A549 (cell line): ENCODE measurements around the gene GPR4. TPM values are rescaled to one million over a fixed set of nuclear protein-coding genes. Genes with fewer than 3 reads are reported as not detected.
A peak's percentile ranks its signal among the peaks of the same experiment; 100 is the strongest.

Source experiments
- ATAC-seq, 2 experiments: fragments of 200-7000 bp in 1 of 2; fragments of >200 bp in 1 of 2; cut with Nextera tagmentation in 1 of 2; cut with Tn5 transposase in 1 of 2; 3 replicates each; pipeline versions ENCODE4 v1.8.0 to v1.9.1; 2018 to 2020; ENCODE audit warnings: mild to moderate bottlenecking in 1 of 2, moderate library complexity in 1 of 2
- CTCF ChIA-PET: fragments of 300-600 bp; sonication (Branson Sonifier 250); formaldehyde crosslinking; extraction: SDS; loops from one replicate; lab custom pipeline; 2021; ENCODE audit warnings: antibody characterized with exemption, inconsistent platforms; lab: Yijun Ruan, JAX
- POLR2A ChIA-PET: fragments of 350-600 bp; formaldehyde crosslinking; extraction: SDS; loops from one replicate; lab custom pipeline; 2021; ENCODE audit warnings: antibody characterized with exemption, inconsistent platforms; lab: Yijun Ruan, JAX
- DNase-seq, 2 experiments: peaks; one replicate each; pipeline versions ENCODE4 v3.0.0 to v3.0.0-alpha.2; 2011 to 2016; ENCODE audit warnings: low read depth in 1 of 2, low spot score in 1 of 2
- FAIRE-seq: peaks from 2 replicates; lab custom pipeline; 2011; peaks lifted over from hg19 to GRCh38; lab: Jason Lieb, UNC
- H3K27ac ChIP-seq, 2 experiments: fragments of >200 bp; sonication (Bioruptor Twin); formaldehyde crosslinking; 3 replicates each; pipeline ENCODE4 v1.5.1; 2016 to 2017
- H3K4me1 ChIP-seq: fragments of >200 bp; sonication (Bioruptor Twin); formaldehyde crosslinking; 3 replicates; pipeline ENCODE4 v1.6.1; 2016
- H3K4me2 ChIP-seq: fragments of >200 bp; sonication (Bioruptor Twin); formaldehyde crosslinking; 3 replicates; pipeline ENCODE4 v1.6.1; 2016
- H3K4me3 ChIP-seq: fragments of >200 bp; sonication (Bioruptor Twin); formaldehyde crosslinking; 3 replicates; pipeline ENCODE4 v1.5.1; 2016
- H3K9me3 ChIP-seq: fragments of >200 bp; sonication (Bioruptor Twin); formaldehyde crosslinking; 3 replicates; pipeline ENCODE4 v1.6.1; 2016
- BCL3 ChIP-seq: fragments of >200 bp; sonication (Bioruptor Twin); formaldehyde crosslinking; IDR thresholded peaks from 3 replicates; pipeline ENCODE4 v1.6.1; 2016
- BHLHE40 ChIP-seq: IDR thresholded peaks from 2 replicates; pipeline ENCODE4 v1.6.1; 2012; ENCODE audit warnings: low read depth, low read length, inconsistent platforms
- CBX2 ChIP-seq: fragments of 200-600 bp; sonication (generic); IDR thresholded peaks from 2 replicates; pipeline ENCODE4 v1.6.1; 2016; ENCODE audit warnings: low read depth, mild to moderate bottlenecking, borderline replicate concordance
- CBX8 ChIP-seq: fragments of 200-600 bp; sonication (generic); IDR thresholded peaks from 2 replicates; pipeline ENCODE4 v1.6.1; 2016
- CHD4 ChIP-seq: fragments of 200-600 bp; sonication (generic); IDR thresholded peaks from 2 replicates; pipeline ENCODE4 v1.6.1; 2016; ENCODE audit warnings: antibody characterized with exemption, mild to moderate bottlenecking, borderline replicate concordance
- E2F6 ChIP-seq: IDR thresholded peaks from 2 replicates; pipeline ENCODE4 v1.6.1; 2012; ENCODE audit warnings: low read depth, borderline replicate concordance
- ESRRA ChIP-seq: fragments of 150-350 bp; IDR thresholded peaks from 2 replicates; pipeline ENCODE4 v1.6.1; 2014; ENCODE audit warnings: mild to moderate bottlenecking, low read length, borderline replicate concordance
- FOSL2 ChIP-seq, 2 experiments: fragments of 450-650 bp in 1 of 2; fragments of >200 bp in 1 of 2; sonication (Bioruptor Twin) in 1 of 2; formaldehyde crosslinking; IDR thresholded peaks; 2 replicates each; pipeline versions ENCODE4 v1.5.0 to v1.6.1; 2016 to 2020; ENCODE audit warnings: mild to moderate bottlenecking in 1 of 2, moderate library complexity in 1 of 2
- HOXB5 ChIP-seq: fragments of 250-450 bp; sonication (Bioruptor Pico); IDR thresholded peaks from 2 replicates; pipeline ENCODE4 v1.5.0; 2020; ENCODE audit warnings: mild to moderate bottlenecking, moderate library complexity
- KDM1A ChIP-seq: fragments of 200-600 bp; sonication (generic); IDR thresholded peaks from 2 replicates; pipeline ENCODE4 v1.6.1; 2016; ENCODE audit warnings: low read depth, mild to moderate bottlenecking
- KDM5A ChIP-seq: fragments of 200-600 bp; sonication (generic); IDR thresholded peaks from 2 replicates; pipeline ENCODE4 v1.6.1; 2016; ENCODE audit warnings: antibody characterized with exemption, mild to moderate bottlenecking
- MAX ChIP-seq: IDR thresholded peaks from 2 replicates; pipeline ENCODE4 v1.6.1; 2012
- MAZ ChIP-seq: fragments of 150-350 bp; IDR thresholded peaks from 2 replicates; pipeline ENCODE4 v1.6.1; 2014; ENCODE audit warnings: antibody characterized with exemption, low read depth, low read length, borderline replicate concordance
- PBX3 ChIP-seq: IDR thresholded peaks from 2 replicates; pipeline ENCODE4 v1.6.1; 2012
- PHF8 ChIP-seq: fragments of 200-600 bp; sonication (generic); IDR thresholded peaks from 2 replicates; pipeline ENCODE4 v1.6.1; 2016; ENCODE audit warnings: low read depth, mild to moderate bottlenecking, antibody characterized with exemption, moderate library complexity, borderline replicate concordance
- POLR2A ChIP-seq: IDR thresholded peaks from 2 replicates; pipeline ENCODE4 v1.6.1; 2012; ENCODE audit warnings: mild to moderate bottlenecking, low read length
- RAD21 ChIP-seq, 2 experiments: fragments of >200 bp in 1 of 2; sonication (Bioruptor Twin) in 1 of 2; formaldehyde crosslinking in 1 of 2; IDR thresholded peaks in 1 of 2; conservative IDR thresholded peaks in 1 of 2; 2 replicates in 1 of 2; 3 replicates in 1 of 2; pipeline ENCODE4 v1.6.1; 2012 to 2018; ENCODE audit warnings: inconsistent platforms in 1 of 2
- RNF2 ChIP-seq: fragments of 200-600 bp; sonication (generic); IDR thresholded peaks from 2 replicates; pipeline ENCODE4 v1.6.1; 2016; ENCODE audit warnings: low read depth, mild to moderate bottlenecking, antibody characterized with exemption, moderate library complexity, borderline replicate concordance
- SMC3 ChIP-seq: fragments of >200 bp; sonication (Bioruptor Twin); formaldehyde crosslinking; IDR thresholded peaks from 3 replicates; pipeline ENCODE4 v1.6.1; 2018; ENCODE audit warnings: inconsistent platforms
- SREBF2 ChIP-seq: fragments of 450-650 bp; IDR thresholded peaks from 2 replicates; pipeline ENCODE4 v1.6.1; 2014; ENCODE audit warnings: mild to moderate bottlenecking, moderate library complexity
- WGBS: methylation state at CpG from one replicate; pipeline ENCODE4 v1.1.6; 2017; ENCODE audit errors: missing lambda C conversion rate; 5-methylcytosine and 5-hydroxymethylcytosine counted together
- polyA minus RNA-seq: library from RNA; depleted of rRNA, polyadenylated mRNA; stranded (reverse); fragments of >200 nt; gene quantifications from 2 replicates; pipeline ENCODE4 v1.2.3, GENCODE V29; 2011; rRNA and poly(A)+ RNA removed
- polyA plus RNA-seq, 4 experiments: library from polyadenylated mRNA; depleted of rRNA in 3 of 4; stranded (reverse); fragments of >200 nt; fragmentation: RNase III in 1 of 4; extraction: RNeasy Plus Mini Kit Qiagen cat#74134 plus additional on column Dnase treatment in 1 of 4; gene quantifications; 2 replicates in 3 of 4; 3 replicates in 1 of 4; pipeline ENCODE4 v1.2.3, GENCODE V29; 2011 to 2017

Gene GPR4
- polyA plus RNA-seq (2011; rRNA removed) (0.10 TPM in 1 of 2 replicates, not detected in the other), polyA plus RNA-seq (2017; fragmentation: RNase III; extraction: RNeasy Plus Mini Kit Qiagen cat#74134 plus additional on column Dnase treatment) (0.03 to 0.12 TPM (median 0.04 TPM) in 3 replicates), polyA minus RNA-seq (0.29 TPM in 1 of 2 replicates, not detected in the other)
- 0.05 TPM in 1 of 2 replicates, not detected in the other for polyA plus RNA-seq (2012; cell fraction: cytosol; rRNA removed)
- 0.23 and 0.40 TPM in 2 replicates for polyA plus RNA-seq (2012; cell fraction: nucleus; rRNA removed)

GRCh38 chr19:45601524-45602374 is at the start of gene GPR4:
TSS of gene GPR4 (minus strand) at chr19:45602212. CDS start at chr19:45591866, 10,346 bp downstream.
- 21% methylated on average over 25 of the region's 52 CpGs for WGBS
- CTCF ChIA-PET: interaction anchor here (0.6 to 3.0 kb wide), 6 partner anchors 11 to 40 kb away, joined by 3 to 36 read pairs (median 4); partner anchors contain the start of gene EML2
- TF ChIP-seq KDM5A: no peak
- no peak for TF ChIP-seq SMC3
- no peak for TF ChIP-seq RNF2
- TF ChIP-seq MAX: no peak
- TF ChIP-seq PHF8: no peak
- no peak for TF ChIP-seq KDM1A
- no peak for TF ChIP-seq HOXB5
- no peak for TF ChIP-seq CBX2
- no peak for TF ChIP-seq E2F6
- TF ChIP-seq BHLHE40: no peak
- TF ChIP-seq PBX3: no peak
- TF ChIP-seq BCL3: no peak
- no peak for TF ChIP-seq CHD4
- TF ChIP-seq MAZ: no peak
- TF ChIP-seq SREBF2: no peak
- TF ChIP-seq CBX8: no peak
- no peak for TF ChIP-seq POLR2A
- TF ChIP-seq, all 56 proteins: peak for 0
- peak in 1 of 2 experiments; percentile 57; a peak in 3 of 6 replicates for ATAC-seq
- H3K9me3 ChIP-seq: no peaks in the 10 kb centered on the region
- H3K4me2 ChIP-seq: peak within 1 kb of the TSS; percentile 66
- DNase-seq: no peak
- peaks cover 24% of the 10 kb centered on the region for H3K4me1 ChIP-seq
- H3K27ac ChIP-seq: peak within 1 kb of the TSS in 1 of 2 experiments; percentile 54; a peak in 3 of 6 replicates
- POLR2A ChIA-PET: interaction anchor here (1.3 kb wide), 1 partner anchor 12 kb away, joined by 3 read pairs; no protein-coding TSS in a partner anchor
- no peak for FAIRE-seq
- peak within 1 kb of the TSS; percentile 29 for H3K4me3 ChIP-seq

GRCh38 chr19:45650722-45651121 is 48.7 kb upstream of the GPR4 start:
- FAIRE-seq: no peak
- WGBS: 80% methylated on average over 3 of the region's 3 CpGs
- 0 out of 3 replicates have a peak, but pooled peaks cover 6% of the 10 kb centered on the region for H3K4me1 ChIP-seq
- no peak overlapping the region for H3K27ac ChIP-seq
- ATAC-seq: no peak
- ChIA-PET CTCF (interaction anchor here (0.8 to 5.8 kb wide), 9 partner anchors 8 to 172 kb away, joined by 3 to 38 read pairs (median 4); no protein-coding TSS in a partner anchor), POLR2A (interaction anchor here (1.2 kb wide), 1 partner anchor 67 kb away, joined by 3 read pairs; no protein-coding TSS in a partner anchor)
- H3K9me3 ChIP-seq: no peaks in the 10 kb centered on the region
- DNase-seq: no peak
- H3K4me3 ChIP-seq: no peak overlapping the region
- TF ChIP-seq CHD4 (no peak), FOSL2 (IDR thresholded peaks at IDR 0.05) (no peak), FOSL2 (CRISPR knock-in tag; IDR thresholded peaks at IDR 0.05) (no peak), PHF8 (no peak), ESRRA (no peak), RAD21 (conservative IDR thresholded peaks at IDR 0.05 in 1 of 2, IDR thresholded peaks at IDR 0.05 in 1 of 2) (no peak), PBX3 (no peak), SMC3 (no peak)
- no peak overlapping the region for H3K4me2 ChIP-seq
